PC-3 (cell line): ENCODE measurements around the gene GIPC3. TPM values are rescaled to one million over a fixed set of nuclear protein-coding genes. Genes with fewer than 3 reads are reported as not detected.

Experiments used
- ATAC-seq: fragments of 200-7000 bp; cut with Tn5 transposase; 2 replicates; pipeline ENCODE4 v1.9.1; 2020; ENCODE audit warnings: mild to moderate bottlenecking, moderate library complexity
- BruUV-seq: library from RNA; stranded (reverse); fragments of 400-500 nt; replicated peaks from 2 replicates; lab custom pipeline; 2021; lab: Mats Ljungman, UMichigan
- CTCF ChIA-PET: fragments of 300-600 bp; sonication (Branson Sonifier 250); formaldehyde crosslinking; loops from one replicate; lab custom pipeline; 2022; ENCODE audit warnings: antibody characterized with exemption; lab: Charles Lee
- POLR2A ChIA-PET: fragments of 300-600 bp; sonication (Branson Sonifier 250); formaldehyde crosslinking; loops from one replicate; lab custom pipeline; 2022; ENCODE audit warnings: antibody characterized with exemption; ENCODE audit not compliant: unreplicated experiment; lab: Charles Lee
- DNase-seq: peaks from one replicate; pipeline ENCODE4 v3.0.0-alpha.2; 2015
- H2AFZ ChIP-seq: fragments of 300-600 bp; sonication (generic); 2 replicates; pipeline ENCODE4 v1.6.0; 2016; ENCODE audit warnings: antibody characterized with exemption, low read length
- H3F3A ChIP-seq: fragments of 300-600 bp; sonication (generic); one replicate; pipeline ENCODE4 v1.6.0; 2017; ENCODE audit warnings: antibody characterized with exemption, low read length, control low read depth, mild to moderate bottlenecking; ENCODE audit not compliant: unreplicated experiment
- H3K27ac ChIP-seq: fragments of 300-600 bp; sonication (generic); 2 replicates; pipeline ENCODE4 v1.5.1; 2016; ENCODE audit warnings: mild to moderate bottlenecking, low read length
- H3K27me3 ChIP-seq: fragments of 300-600 bp; sonication (generic); 2 replicates; pipeline ENCODE4 v1.6.1; 2016; ENCODE audit warnings: low read length, mixed read lengths
- H3K36me3 ChIP-seq: fragments of 300-600 bp; sonication (generic); 2 replicates; pipeline ENCODE4 v1.6.1; 2016; ENCODE audit warnings: low read depth, mixed run types, low read length, mixed read lengths
- H3K4me1 ChIP-seq: fragments of 300-600 bp; sonication (generic); 2 replicates; pipeline ENCODE4 v1.5.1; 2016; ENCODE audit warnings: low read length; ENCODE audit not compliant: insufficient read depth
- H3K4me2 ChIP-seq: fragments of 300-600 bp; sonication (generic); 2 replicates; pipeline ENCODE4 v1.6.0; 2016; ENCODE audit warnings: low read length
- H3K4me3 ChIP-seq: fragments of 300-600 bp; sonication (generic); 2 replicates; pipeline ENCODE4 v1.5.1; 2016; ENCODE audit warnings: mild to moderate bottlenecking, low read length, mixed read lengths
- H3K79me2 ChIP-seq: fragments of 300-600 bp; sonication (generic); 2 replicates; pipeline ENCODE4 v1.6.1; 2017; ENCODE audit warnings: low read length, mixed read lengths
- H3K9ac ChIP-seq: fragments of 300-600 bp; sonication (generic); 2 replicates; pipeline ENCODE4 v1.6.0; 2016; ENCODE audit warnings: mild to moderate bottlenecking, low read length
- H3K9me2 ChIP-seq: fragments of 300-600 bp; sonication (generic); replicated peaks from 2 replicates; pipeline ENCODE4 v1.6.1; 2016; ENCODE audit warnings: mixed run types, low read length, mixed read lengths
- H3K9me3 ChIP-seq: fragments of 300-600 bp; sonication (generic); 2 replicates; pipeline ENCODE4 v1.6.1; 2016; ENCODE audit warnings: low read length, mixed read lengths
- H4K20me1 ChIP-seq: fragments of 300-600 bp; sonication (generic); 2 replicates; pipeline ENCODE4 v1.6.1; 2016; ENCODE audit warnings: low read length, mixed read lengths
- EZH2 ChIP-seq: fragments of 300-600 bp; sonication (generic); IDR thresholded peaks from one replicate; pipeline ENCODE4 v1.6.1; 2017; ENCODE audit warnings: antibody characterized with exemption, mild to moderate bottlenecking, low read length; ENCODE audit not compliant: unreplicated experiment
- EZH2phosphoT487 ChIP-seq: fragments of 300-600 bp; sonication (generic); IDR thresholded peaks from 2 replicates; pipeline ENCODE4 v1.6.1; 2018; ENCODE audit warnings: mild to moderate bottlenecking, antibody characterized with exemption, low read length, borderline replicate concordance
- intact Hi-C: fragments of 100-400 bp; cut with micrococcal nuclease; formaldehyde crosslinking; loops from 2 replicates; pipeline ENCODE4 v1.9.0; 2023
- total RNA-seq: library from RNA; depleted of rRNA; stranded (reverse); fragments of >200 nt; gene quantifications from 2 replicates; pipeline ENCODE4 v1.2.3, GENCODE V29; 2014
- TF ChIP-seq, protein P1 (sequence below): fragments of 300-600 bp; sonication (generic); conservative IDR thresholded peaks from 2 replicates; pipeline ENCODE4 v1.5.1; 2017; ENCODE audit warnings: antibody characterized with exemption, low read depth, mild to moderate bottlenecking, low read length

Gene GIPC3
- total RNA-seq, 1 experiment from 2014 or later: 0.18 TPM

DNA sequence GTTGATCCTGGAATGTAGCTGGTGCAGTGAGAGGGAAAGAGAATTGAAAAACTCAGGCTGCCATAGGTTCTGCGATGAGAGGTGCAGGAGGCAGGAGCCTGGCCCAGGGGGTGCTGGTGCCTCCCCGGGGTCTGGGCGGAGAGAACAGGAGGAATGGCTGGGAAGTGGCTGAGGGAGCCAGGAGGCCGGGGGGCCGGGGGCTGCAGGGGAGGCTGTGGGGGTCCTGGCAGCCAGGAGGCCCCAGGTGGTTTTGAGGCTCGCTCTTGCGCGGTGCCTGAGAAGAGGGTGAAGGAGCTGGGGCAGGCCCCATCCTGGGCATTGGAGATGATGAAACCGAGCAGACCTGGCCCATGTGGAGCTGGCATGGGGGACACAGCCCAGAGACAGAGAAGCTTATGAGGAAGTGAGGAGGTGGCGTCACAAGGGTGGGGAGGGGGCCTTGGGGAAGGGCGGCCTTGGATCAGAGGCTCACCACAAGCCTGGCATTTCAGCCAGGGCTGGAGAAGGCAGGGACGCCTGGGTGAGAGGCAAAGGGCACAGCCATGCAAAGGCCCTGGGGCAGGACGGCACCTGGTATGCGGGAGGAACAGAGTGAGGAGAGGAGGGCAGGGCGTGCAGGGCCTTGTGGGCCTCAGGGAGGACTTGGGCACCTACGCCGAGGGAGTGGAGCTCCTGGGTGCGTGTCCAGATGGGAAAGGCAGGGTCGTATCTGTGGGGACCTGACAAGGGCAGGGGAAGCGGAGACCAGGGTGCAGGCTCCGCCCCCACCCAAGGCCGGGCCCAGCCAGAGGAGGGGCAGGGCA is 47.6 kb upstream of the GIPC3 start:
- Histone ChIP-seq H3K9me2 (no peaks in the 10 kb centered on the region), H2AFZ (no peak overlapping the region), H3K27ac (no peak overlapping the region), H3K4me3 (no peak overlapping the region), H3K79me2 (no peaks in the 10 kb centered on the region), H3K4me2 (no peak overlapping the region), H3K36me3 (no peaks in the 10 kb centered on the region), H3K9ac (no peak overlapping the region), H3F3A (no peaks in the 10 kb centered on the region), H3K27me3 (no peaks in the 10 kb centered on the region), H3K9me3 (no peaks in the 10 kb centered on the region), H3K4me1 (no peaks in the 10 kb centered on the region), H4K20me1 (no peaks in the 10 kb centered on the region)
- BruUV-seq: no TSS peak
- ATAC-seq (peak; percentile 19), DNase-seq (no peak)
- intact Hi-C loops: no loop called here
- POLR2A ChIA-PET: no interaction called here
- CTCF ChIA-PET: no interaction called here
- no peak for TF ChIP-seq EZH2phosphoT487
- TF ChIP-seq EZH2: no peak
- TF ChIP-seq, protein P1, sequence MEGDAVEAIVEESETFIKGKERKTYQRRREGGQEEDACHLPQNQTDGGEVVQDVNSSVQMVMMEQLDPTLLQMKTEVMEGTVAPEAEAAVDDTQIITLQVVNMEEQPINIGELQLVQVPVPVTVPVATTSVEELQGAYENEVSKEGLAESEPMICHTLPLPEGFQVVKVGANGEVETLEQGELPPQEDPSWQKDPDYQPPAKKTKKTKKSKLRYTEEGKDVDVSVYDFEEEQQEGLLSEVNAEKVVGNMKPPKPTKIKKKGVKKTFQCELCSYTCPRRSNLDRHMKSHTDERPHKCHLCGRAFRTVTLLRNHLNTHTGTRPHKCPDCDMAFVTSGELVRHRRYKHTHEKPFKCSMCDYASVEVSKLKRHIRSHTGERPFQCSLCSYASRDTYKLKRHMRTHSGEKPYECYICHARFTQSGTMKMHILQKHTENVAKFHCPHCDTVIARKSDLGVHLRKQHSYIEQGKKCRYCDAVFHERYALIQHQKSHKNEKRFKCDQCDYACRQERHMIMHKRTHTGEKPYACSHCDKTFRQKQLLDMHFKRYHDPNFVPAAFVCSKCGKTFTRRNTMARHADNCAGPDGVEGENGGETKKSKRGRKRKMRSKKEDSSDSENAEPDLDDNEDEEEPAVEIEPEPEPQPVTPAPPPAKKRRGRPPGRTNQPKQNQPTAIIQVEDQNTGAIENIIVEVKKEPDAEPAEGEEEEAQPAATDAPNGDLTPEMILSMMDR: no peak

DNA sequence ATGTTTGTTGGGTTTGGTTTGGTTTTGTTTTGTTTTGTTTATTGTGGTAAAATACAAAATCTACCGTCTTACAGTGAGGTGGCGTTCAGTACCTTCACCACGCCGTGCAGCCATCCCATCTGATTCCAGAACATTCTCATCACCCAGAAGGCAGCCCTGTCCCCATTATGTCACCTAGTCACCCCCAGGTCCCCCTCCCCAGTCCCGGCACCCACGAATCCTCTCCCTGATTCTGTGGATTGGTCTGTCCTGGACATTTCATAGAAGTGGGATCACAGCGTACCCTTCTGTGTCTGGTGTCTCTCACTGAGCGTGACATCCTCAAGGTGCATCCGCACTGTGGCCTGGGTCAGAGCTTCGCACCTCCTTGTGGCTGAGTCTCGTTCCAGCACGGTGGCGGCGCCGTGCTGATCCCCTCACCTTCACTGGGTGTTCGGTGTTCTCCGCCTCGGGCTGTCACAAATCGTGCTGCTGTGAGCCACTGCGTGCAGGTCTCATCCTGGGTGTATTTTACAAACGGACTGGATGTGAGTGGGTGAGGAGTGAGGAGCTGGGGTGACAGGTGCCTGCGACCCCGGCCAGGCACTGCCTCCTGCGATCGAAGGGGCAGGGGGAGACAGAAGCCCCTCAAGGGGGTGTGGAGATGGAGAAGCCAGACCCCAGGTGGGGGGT is 46.9 kb upstream of the GIPC3 start:
- TF ChIP-seq, protein P1: no peak
- no peak for TF ChIP-seq EZH2phosphoT487
- no peak for TF ChIP-seq EZH2
- H3K27ac ChIP-seq: no peak overlapping the region

More for the DNA sequence above, 46.9 kb upstream of the GIPC3 start:
- Histone ChIP-seq H3K4me3 (no peak overlapping the region), H3K27me3 (no peaks in the 10 kb centered on the region), H3F3A (no peaks in the 10 kb centered on the region), H2AFZ (no peak overlapping the region), H3K79me2 (no peaks in the 10 kb centered on the region), H4K20me1 (no peaks in the 10 kb centered on the region), H3K9me3 (no peaks in the 10 kb centered on the region), H3K4me1 (no peaks in the 10 kb centered on the region), H3K9me2 (no peaks in the 10 kb centered on the region), H3K4me2 (no peak overlapping the region), H3K9ac (no peak overlapping the region), H3K36me3 (no peaks in the 10 kb centered on the region)
- POLR2A ChIA-PET: no interaction called here
- no TSS peak for BruUV-seq
- intact Hi-C loops: no loop called here
- no peak for ATAC-seq
- no peak for DNase-seq
- CTCF ChIA-PET: no interaction called here
